GM12891 (cell line): Measurements from ENCODE around the gene KCNIP1.

Experiments used
- PAX5 ChIP-seq: IDR thresholded peaks from 2 replicates; pipeline ENCODE4 v1.6.1; 2011; ENCODE audit warnings: low read length, moderate library complexity, mild to moderate bottlenecking; ENCODE audit not compliant: insufficient read depth, severe bottlenecking
- POLR2A ChIP-seq: IDR thresholded peaks from 2 replicates; pipeline ENCODE4 v1.6.1; 2011; ENCODE audit warnings: low read depth, low read length, control low read depth
- POLR2AphosphoS5 ChIP-seq: IDR thresholded peaks from 2 replicates; pipeline ENCODE4 v1.6.1; 2011; ENCODE audit warnings: low read depth, low read length, control low read depth
- POU2F2 ChIP-seq: IDR thresholded peaks from 2 replicates; pipeline ENCODE4 v1.6.1; 2011; ENCODE audit warnings: low read depth, mild to moderate bottlenecking, control low read depth, low read length, moderate library complexity
- SPI1 ChIP-seq: IDR thresholded peaks from 2 replicates; pipeline ENCODE4 v1.6.1; 2011; ENCODE audit warnings: low read depth, low read length, control low read depth
- TAF1 ChIP-seq: IDR thresholded peaks from 2 replicates; pipeline ENCODE4 v1.6.1; 2011; ENCODE audit warnings: low read depth, low read length, control low read depth

- TF ChIP-seq POLR2AphosphoS5 (no peak), POLR2A (no peak), TAF1 (no peak), POU2F2 (no peak), SPI1 (no peak), PAX5 (no peak)
These were observed 18.3 kb upstream of the KCNIP1 start for GRCh38 chr5:170485616-170485911.
